Measurements from ENCODE around the gene PFKFB2.

Gene PFKFB2

DNA sequence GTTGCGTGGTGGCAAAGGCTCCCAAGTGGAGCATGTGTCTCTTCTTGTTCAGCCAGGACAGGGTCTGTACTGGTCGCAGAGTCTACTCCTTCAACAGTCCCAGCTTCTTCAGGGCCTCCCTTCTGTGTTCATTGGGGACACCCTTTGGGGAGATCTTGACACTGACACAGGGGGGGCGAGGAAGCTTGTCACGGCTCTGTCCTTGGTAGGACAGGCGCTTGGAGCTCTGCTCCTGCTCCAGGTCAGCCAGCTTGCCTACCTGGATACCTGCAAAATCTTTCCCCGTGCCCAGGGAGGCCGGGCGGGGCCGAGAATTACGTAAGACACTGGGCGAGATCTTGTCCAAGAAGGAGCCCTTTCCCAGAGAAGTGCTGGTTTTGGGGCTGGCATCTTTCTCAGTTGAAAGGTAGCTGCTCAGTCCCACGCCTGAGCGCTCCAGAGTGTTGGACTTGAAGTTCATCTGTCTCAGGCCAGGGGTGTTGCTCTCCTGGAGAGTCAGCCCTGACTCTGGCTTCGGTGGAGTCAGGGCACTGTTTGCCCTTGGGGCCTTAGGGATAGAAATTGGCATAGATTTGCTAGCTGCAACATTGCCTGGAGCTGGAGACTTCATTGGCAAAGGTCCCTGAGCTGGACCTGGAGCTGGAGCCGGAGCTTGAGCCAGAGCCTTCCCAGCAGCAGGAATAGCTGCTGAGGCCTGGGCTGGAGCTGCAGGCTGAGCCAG is 31.0 kb upstream of the PFKFB2 start:
- no peak overlapping the region for H3K4me3 ChIP-seq (ENCODE audit: low read depth, low read length)

- no peak overlapping the region for H3K4me3 ChIP-seq (ENCODE audit: low read depth, low read length)
These were observed 29.9 kb upstream of the PFKFB2 start for GRCh38 chr1:207022996-207023679.

DNA sequence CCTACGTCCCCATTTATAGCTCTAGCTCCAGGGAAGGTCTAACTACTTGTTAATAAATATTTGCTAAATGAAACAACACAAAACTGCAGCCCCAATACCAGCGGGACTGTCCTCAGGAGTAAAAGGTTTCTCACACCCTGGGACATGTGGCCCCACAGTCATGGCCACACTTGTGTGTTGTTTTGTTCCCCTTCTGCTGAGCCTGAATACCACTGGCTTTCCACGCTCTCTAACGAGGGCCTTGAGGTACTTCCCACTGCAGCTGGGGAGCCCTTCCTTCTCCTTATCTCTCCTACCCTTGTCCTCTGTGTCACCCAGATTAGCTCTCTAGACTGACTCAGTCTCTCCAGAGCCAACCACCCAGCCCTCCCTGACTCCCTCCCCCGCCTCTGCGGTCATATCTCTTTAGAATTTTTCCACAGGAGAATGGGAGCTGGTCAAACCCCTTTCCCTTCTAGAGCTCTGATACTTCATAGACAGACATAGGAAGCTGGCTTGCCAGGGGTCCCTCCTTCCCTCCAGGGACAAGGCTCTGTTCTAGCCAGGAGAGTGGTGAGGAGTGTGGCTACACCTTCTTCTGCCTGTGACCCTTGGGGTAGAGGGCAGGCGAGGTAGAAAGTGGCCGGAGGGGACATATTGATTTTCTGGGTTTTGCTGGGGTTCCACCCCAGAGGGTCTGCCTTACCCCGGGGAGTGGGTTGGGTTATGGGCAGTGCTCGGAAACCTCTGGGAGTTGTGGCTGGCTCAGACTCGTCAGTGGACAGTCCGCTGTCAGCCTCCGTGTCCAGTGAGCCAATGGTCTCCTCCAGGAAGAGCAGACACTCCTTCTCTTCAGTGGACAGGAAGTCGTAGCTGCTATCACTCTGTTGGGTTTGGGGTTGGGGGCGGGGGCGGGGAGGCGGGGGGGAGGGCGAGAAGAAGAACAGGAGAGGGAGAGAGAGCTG is 28.6 kb upstream of the PFKFB2 start:
- H3K4me3 ChIP-seq (ENCODE audit: low read depth, low read length): no peak overlapping the region

DNA sequence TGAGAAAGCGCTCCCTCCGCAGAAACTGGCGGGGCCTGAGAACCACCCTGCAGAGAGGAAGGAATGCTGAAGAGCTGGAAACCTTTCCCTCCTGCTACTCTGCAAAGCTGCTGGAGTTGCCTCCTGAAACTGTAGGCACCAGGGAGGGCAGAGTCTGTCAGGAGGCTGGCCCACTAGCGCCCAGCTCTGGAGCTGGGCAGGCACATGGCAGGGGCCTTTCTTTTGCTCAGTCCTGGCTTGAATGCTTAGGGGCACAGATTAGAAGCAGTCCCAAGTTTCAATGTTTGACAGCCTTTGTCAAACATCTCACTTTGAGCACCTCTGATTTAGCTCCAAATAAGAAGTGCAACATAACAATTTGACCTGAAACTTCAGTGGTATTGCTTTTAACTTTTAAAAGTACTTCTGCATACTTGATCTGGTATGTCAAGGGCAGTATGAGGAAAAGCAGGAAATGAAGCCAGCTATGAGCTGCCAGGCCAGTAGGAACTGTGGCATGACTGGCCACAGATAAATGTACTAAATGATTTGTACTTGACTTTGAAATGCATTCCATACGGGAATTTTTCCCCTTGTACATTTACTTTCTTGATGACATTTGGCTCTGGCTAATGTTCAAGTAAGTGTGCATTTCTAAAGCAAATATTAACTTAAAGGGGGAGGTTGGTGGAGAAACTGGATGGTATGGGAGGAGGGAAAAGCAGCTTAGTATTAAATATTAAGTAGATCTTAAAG is 27.8 kb upstream of the PFKFB2 start:
- H3K4me3 ChIP-seq (ENCODE audit: low read depth, low read length): no peak overlapping the region

DNA sequence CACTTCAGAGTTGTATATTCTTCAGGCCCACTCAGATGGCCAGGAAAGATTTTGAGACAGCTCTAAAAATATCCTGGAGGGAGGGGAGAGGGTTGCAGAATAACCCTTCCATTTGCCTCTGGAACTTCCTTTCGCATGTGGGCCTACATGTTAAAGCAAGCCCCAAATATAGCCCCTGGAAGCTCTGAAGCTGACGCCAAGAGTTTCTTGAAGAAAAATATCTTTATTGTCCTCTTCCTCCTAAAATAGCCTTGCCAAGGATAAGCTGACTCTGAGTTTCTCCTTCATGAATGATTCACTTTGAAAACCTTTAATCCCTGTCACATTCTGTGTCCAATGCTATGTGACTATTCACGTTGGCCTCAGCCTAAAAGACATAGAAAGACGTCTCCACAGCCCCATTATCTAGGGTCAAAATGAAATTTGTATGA is 27.0 kb upstream of the PFKFB2 start:
- H3K4me3 ChIP-seq (ENCODE audit: low read depth, low read length): no peak overlapping the region

GRCh38 chr1:207027206-207027777 is 25.8 kb upstream of the PFKFB2 start:
- H3K4me3 ChIP-seq (ENCODE audit: low read depth, low read length): no peak overlapping the region

DNA sequence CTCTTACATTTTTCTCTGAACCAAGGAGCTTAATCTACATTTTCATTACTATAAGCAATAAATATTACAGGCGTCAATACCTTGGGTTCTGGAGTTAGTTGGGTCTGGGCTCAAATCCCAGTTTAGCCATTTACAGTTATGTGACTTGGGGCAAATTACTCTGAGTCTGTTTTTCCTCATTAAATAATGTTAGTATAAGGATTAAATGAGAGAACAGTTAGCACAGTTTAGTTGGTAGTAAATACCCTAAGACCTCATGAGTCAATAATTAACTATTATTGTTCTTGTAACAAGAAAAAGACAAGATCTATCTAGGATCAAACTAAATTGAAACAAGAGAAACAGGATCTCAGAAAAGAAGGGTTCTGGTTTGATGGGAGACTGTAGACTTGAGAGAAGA is 25.2 kb upstream of the PFKFB2 start:
- H3K4me3 ChIP-seq (ENCODE audit: low read depth, low read length): no peak overlapping the region

- H3K4me3 ChIP-seq (ENCODE audit: low read depth, low read length): no peak overlapping the region
These were observed 24.0 kb upstream of the PFKFB2 start for GRCh38 chr1:207028884-207029650.

DNA sequence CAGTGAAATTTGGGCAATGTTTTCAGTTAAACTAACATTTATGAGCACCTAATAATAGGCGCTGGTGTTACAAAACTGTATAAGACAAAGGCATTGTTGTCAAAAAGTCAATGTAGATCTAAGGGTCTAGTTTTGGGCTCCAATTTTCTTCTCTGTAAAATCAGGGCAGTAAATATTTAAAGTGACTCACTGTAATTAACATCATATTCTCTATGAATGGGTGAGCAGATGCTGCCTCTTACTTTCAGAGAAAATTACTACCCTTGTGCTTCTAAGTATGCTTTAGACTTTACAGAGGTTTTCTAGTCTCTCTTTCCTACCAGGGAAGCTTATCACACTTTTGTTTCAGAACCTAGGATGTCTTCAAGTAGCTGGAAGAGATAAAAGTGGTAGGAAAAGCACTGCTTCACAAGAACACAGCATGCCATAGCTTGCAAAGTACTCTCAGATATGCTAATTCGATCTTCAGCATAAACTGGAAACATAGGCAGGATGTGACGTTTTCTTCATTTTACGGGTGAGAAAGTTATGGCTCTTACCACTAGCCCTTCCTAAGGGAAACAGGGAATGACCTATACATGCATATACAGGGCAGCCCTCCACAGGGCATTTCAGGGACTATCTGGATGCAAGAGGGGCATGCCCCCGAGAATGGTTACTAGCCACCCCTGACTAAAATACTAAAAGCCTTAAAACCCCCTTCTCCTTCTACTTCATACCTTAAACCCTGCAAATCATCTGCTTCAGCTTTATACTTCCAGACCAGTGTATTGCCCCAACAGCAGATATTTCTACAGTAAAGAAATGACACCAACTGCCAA is 23.2 kb upstream of the PFKFB2 start:
- H3K4me3 ChIP-seq (ENCODE audit: low read depth, low read length): no peak overlapping the region

DNA sequence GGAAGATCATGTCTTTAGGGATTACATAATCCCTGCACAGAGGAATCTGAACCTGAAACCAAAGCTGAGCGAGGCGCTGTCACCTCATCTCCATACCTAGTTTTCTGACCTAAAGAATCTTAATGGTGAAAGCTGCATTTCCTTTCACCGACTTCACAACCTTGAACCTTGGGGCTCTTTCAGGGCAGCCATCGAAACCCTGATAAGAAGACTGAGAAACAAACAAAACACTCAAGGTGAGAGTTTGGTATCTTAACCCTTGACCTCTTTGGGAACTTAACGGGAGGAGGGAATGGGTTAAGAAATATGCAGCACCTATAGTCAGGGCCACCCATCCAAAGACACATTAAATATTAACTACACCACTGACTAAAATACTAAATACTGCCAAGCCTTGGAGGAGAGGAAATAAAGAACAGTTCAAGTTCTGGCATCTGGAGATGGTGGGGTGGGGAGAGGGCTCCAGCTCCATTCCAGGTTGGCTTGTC is 22.5 kb upstream of the PFKFB2 start:
- H3K4me3 ChIP-seq (ENCODE audit: low read depth, low read length): no peak overlapping the region

- no peak overlapping the region for H3K4me3 ChIP-seq (ENCODE audit: low read depth, low read length)
These were observed 22.1 kb upstream of the PFKFB2 start for GRCh38 chr1:207031016-207031415.

DNA sequence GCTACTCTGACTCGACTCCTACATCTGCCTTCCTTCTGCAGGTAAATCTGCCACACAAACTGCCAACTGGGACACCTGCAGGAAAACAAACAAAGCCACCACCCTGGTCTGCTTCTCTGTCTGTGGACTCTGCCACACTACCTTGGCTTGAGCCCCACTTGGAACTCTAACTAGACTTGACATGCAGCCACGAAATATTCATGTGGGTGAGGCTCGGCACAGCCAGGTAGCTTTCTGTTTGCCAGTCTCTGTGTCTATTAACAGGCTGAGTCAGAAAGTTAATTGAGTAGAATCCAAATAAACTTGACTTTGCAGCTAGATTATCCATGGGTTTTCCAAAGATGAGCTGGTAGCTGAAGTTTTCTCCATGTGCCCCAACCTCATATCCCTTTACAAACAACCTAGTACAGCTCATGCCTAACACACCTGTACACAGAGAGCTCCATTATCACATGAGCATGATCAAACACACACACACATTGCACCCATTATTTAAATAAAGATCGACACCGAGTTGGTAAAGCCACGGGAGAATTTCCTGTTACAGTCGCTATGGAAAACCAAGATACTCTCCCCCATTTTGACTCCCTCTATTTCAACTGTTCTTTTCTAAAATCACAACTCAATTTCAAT is 21.3 kb upstream of the PFKFB2 start:
- H3K4me3 ChIP-seq (ENCODE audit: low read depth, low read length): no peak overlapping the region

DNA sequence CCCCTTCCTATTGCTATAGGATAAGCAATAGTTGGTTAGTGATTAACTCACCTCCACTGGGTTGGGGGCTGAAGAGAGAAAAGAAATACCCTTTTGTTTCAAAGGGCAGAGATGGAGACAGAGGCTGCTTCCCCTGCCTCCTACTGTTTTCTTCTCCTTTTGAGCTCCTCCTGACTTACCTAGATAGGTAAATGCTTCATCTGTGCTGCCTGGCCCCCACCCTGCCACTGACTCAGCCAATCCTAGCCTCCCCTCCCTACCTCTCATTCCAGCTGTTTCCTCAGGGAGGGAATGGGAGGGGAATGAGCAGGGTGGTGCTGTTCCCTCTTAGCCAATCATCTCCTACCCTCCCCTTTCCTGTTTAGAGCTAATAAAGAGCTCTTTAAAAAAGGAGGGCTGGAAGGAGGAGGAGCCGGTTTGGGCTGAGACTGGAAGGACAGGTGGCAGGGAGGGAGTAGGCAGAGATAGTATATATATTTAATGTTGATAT is 20.5 kb upstream of the PFKFB2 start, which contains the start of gene C1orf116:
TSS of gene C1orf116 (minus strand) at position 229 of the 490 bp plus-strand sequence. CDS start 5,158 bp downstream, outside the sequence.
- H3K4me3 ChIP-seq (ENCODE audit: low read depth, low read length): no peak within 1 kb of the TSS

GRCh38 chr1:207033302-207033701 is 19.8 kb upstream of the PFKFB2 start:
- H3K4me3 ChIP-seq (ENCODE audit: low read depth, low read length): no peak overlapping the region

GRCh38 chr1:207034208-207034607 is 18.9 kb upstream of the PFKFB2 start:
- no peak overlapping the region for H3K4me3 ChIP-seq (ENCODE audit: low read depth, low read length)

DNA sequence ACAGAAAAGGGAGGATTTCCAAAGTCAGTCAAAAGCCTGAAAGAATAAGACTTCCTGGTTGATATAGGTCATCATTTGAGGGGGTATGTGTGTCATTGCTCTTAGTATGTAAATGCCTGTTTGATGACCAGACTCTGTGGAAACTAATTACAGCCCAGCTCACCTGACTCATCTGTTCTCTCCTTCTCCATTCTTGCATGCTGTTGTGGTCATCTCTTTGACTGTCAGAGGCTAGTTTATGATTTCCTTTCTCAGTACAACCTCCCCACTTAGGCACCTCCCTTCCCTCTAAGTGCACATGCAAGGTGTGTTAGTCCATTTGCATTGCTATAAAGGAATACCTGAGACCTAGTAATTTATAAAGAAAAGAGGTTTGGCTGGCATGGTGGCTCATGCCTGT is 18.1 kb upstream of the PFKFB2 start:
- H3K4me3 ChIP-seq (ENCODE audit: low read depth, low read length): no peak overlapping the region

DNA sequence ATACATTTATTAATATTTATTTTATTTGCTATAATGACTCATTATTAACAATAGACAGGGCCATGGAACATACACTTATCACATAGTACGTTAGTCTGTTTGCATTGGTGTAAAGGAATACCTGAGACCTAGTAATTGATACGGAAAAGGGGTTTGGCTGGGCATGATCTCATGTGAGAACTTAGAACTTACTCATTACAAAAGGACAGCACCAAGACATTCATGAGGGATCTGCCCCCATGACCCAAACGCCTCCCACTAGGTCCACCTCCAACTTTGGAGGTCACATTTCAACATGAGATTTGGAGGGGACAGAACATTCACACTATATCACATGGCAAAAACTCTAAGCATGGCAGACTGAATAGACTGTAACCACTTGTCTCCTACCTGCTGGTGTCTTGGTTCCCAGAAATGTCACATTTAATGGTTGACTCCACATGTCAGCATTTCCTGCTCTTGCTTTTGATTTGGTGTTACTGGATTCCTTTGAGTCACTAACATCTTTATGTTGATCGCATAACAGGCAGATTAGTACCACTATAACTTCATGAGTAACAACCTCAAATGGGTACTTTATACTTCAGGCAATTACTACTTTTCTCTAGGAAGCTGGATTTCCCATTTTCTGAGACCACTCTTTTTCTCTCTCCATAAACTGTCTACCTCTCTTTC is 17.1 kb upstream of the PFKFB2 start:
- H3K4me3 ChIP-seq (ENCODE audit: low read depth, low read length): no peak overlapping the region

All from iPS-11a (cell line).